GM21367 (cell line): ENCODE results near the gene METTL13.

Experiments used
- ATAC-seq: cut with Tn5 transposase; IDR thresholded peaks from one replicate; pipeline ENCODE4 v1.9.1; 2021; ENCODE audit not compliant: unreplicated experiment

METTL13 gene

GRCh38 chr1:171781176-171781875 is at the start of gene METTL13:
METTL13 (plus strand) TSS chr1:171781660; CDS start chr1:171781968, 308 bp downstream.
- peak; percentile 98 for ATAC-seq

- ATAC-seq, result no peak
Measured at GRCh38 chr1:171736196-171736595, 45.3 kb upstream of the METTL13 start.

GRCh38 chr1:171738911-171739310 is 42.5 kb upstream of the METTL13 start:
- no peak for ATAC-seq

GRCh38 chr1:171739656-171740055 is 41.8 kb upstream of the METTL13 start:
- ATAC-seq, result no peak

GRCh38 chr1:171740356-171740863 is 41.0 kb upstream of the METTL13 start:
- no peak for ATAC-seq

GRCh38 chr1:171740987-171741871 is 40.2 kb upstream of the METTL13 start:
- peak; percentile 27 for ATAC-seq

- peak; percentile 87 for ATAC-seq
Measured at GRCh38 chr1:171741872-171742576, 39.4 kb upstream of the METTL13 start, which contains the start of gene VAMP4. VAMP4 (minus strand) TSS chr1:171742065; CDS start chr1:171738414, 3,651 bp downstream.

- no peak for ATAC-seq
Measured at GRCh38 chr1:171742577-171742922, 38.9 kb upstream of the METTL13 start.

- no peak for ATAC-seq
Measured at GRCh38 chr1:171743081-171743870, 38.2 kb upstream of the METTL13 start.

- ATAC-seq, result no peak
Measured at GRCh38 chr1:171744986-171745385, 36.5 kb upstream of the METTL13 start.

GRCh38 chr1:171748651-171749050 is 32.8 kb upstream of the METTL13 start:
- no peak for ATAC-seq

- ATAC-seq, result no peak
Measured at GRCh38 chr1:171751221-171751620, 30.2 kb upstream of the METTL13 start.

GRCh38 chr1:171753182-171753581 is 28.3 kb upstream of the METTL13 start:
- ATAC-seq, result no peak

GRCh38 chr1:171753685-171754352 is 27.6 kb upstream of the METTL13 start:
- ATAC-seq, result no peak

GRCh38 chr1:171754353-171754705 is 27.1 kb upstream of the METTL13 start:
- ATAC-seq, result no peak

GRCh38 chr1:171754971-171755370 is 26.5 kb upstream of the METTL13 start:
- no peak for ATAC-seq

GRCh38 chr1:171756856-171757255 is 24.6 kb upstream of the METTL13 start:
- ATAC-seq, result no peak

GRCh38 chr1:171758011-171758410 is 23.4 kb upstream of the METTL13 start:
- ATAC-seq, result no peak

- ATAC-seq, result no peak
Measured at GRCh38 chr1:171762143-171762563, 19.3 kb upstream of the METTL13 start.

GRCh38 chr1:171763764-171764163 is 17.7 kb upstream of the METTL13 start:
- no peak for ATAC-seq
